Coronary artery (tissue), 2 donors: ENCODE results near the gene PCYOX1L.

ENCODE experiments used
- DNase-seq: peaks from one replicate; pipeline ENCODE4 v3.0.0-alpha.2; 2017; ENCODE audit warnings: low spot score
- H3K27ac ChIP-seq, 2 donors: fragments of 200-600 bp; sonication (generic); one replicate each; pipeline ENCODE4 v1.5.1; 2016 to 2019
- H3K4me3 ChIP-seq: fragments of 200-600 bp; sonication (generic); 2 replicates; pipeline ENCODE4 v1.5.1; 2016; ENCODE audit warnings: mild to moderate bottlenecking, moderate library complexity
- CTCF ChIP-seq: fragments of 200-600 bp; sonication (generic); IDR thresholded peaks from one replicate; pipeline ENCODE4 v1.5.1; 2019; ENCODE audit warnings: antibody characterized with exemption

The PCYOX1L gene

DNA sequence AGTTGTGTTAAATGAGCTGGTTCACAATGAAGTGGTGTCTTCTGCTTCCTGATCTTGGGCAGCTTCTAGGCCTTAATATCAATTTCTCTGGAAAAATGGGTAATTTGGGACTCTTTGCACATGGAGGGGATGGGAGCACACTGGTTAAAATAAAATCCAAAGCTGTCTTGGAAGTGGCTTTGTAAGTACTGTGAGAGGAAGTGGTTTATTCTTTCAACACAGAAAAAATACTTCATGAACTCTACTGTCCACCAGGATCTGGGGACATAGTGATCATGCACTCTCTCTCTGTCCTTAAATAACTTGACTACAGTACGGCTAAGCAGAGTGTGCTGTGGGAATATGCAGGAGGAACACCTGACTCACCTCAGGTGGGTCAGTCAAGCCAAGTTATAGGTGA lies 2.4 kb downstream of the PCYOX1L start:
- no peak for DNase-seq
- TF ChIP-seq CTCF: no peak
- no peak overlapping the region for H3K27ac ChIP-seq
- no peak overlapping the region for H3K4me3 ChIP-seq

DNA sequence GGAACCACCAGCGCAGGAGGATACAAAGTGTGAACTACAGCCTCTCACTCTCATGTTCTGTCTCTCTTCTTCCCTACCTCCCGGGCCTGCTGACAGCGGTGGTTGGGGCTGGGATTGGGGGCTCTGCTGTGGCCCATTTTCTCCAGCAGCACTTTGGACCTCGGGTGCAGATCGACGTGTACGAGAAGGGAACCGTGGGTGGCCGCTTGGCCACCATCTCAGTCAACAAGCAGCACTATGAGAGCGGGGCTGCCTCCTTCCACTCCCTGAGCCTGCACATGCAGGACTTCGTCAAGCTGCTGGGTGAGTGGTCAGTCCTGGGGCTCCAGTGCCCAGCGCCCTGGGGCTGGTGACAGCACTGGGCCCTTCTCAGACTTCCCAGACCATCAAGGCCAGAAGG lies 4.7 kb downstream of the PCYOX1L start:
- Histone ChIP-seq H3K4me3 (no peak overlapping the region), H3K27ac (no peak overlapping the region)
- no peak for TF ChIP-seq CTCF
- DNase-seq: no peak

DNA sequence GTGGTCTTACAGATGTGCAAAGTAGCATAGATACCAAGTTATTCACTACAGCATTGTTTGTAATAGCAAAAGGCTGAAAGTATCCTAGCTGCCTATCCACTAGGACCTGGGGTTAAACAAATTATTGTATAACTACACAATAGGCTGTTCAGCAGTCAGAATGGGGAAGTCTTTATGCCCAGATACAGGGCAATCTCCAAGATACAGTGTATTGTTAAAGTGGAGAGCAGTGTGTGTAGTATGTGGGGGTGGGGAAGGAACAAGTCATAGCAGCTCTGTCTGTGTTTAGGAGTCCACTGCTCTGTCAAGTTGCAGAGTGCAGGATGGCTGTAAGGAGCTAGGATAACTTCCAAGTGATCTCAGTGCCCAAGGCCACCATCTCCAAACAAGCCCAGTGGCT lies 5.5 kb downstream of the PCYOX1L start:
- DNase-seq: no peak

DNA sequence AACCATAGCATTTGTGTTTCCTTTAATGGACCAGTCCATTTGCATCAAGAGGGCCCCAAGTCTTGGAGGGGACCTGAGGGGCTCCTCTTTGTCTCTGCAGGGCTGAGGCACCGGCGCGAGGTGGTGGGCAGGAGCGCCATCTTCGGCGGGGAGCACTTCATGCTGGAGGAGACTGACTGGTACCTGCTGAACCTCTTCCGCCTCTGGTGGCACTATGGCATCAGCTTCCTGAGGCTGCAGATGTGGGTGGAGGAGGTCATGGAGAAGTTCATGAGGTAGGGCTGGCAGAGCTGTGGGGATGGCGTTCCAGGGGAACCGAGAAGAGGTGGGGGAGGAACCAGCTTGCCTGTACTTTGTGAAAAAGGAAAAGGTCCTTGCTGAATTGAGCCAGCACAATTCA lies 6.1 kb downstream of the PCYOX1L start:
- Histone ChIP-seq H3K4me3 (no peak overlapping the region), H3K27ac (no peak overlapping the region)
- TF ChIP-seq CTCF: no peak
- DNase-seq: no peak

More for the DNA sequence above, 5.5 kb downstream of the PCYOX1L start:
- TF ChIP-seq CTCF: no peak
- Histone ChIP-seq H3K4me3 (no peak overlapping the region), H3K27ac (no peak overlapping the region)

DNA sequence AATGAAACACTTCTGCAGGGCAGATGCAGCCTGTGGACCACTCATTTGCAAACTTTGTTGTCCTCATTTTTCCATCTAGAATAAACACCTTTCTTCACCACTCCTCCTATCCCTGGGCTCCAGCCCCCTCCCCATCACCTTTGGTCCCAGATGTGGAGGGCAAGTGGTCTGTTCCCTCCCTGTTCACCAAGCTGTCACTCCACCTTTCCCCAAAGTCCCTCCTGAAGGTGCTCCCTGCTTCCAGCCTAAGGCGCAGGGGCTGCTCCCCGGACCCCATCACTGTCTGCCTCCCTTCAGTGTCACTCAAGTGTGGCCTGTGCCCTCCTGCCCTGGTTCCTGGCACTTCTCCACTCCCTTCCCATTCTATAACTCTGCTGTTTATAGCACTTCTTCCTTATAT lies 6.9 kb downstream of the PCYOX1L start:
- no peak for DNase-seq

DNA sequence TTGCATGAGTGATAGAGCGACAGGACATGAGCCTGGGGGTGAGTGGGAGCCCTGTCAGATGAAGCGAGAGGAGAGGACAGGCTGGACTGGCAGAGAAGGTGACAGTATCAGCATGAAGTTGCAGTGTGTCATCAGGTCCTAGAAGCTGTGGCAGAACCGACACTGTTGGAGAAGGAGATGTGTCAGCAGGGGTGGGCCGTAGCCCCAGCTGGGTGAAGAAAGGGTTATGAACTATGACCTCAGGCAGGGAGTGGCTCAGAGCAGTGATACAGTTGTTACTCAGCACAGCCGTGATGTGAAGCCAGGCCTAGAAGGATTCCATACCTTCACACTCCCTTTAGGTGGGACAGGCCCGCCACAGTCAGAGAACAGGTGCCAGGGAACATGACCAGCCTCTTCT lies 7.6 kb downstream of the PCYOX1L start:
- no peak for DNase-seq
- TF ChIP-seq CTCF: no peak
- Histone ChIP-seq H3K27ac (no peak overlapping the region), H3K4me3 (no peak overlapping the region)

More for the DNA sequence above, 6.9 kb downstream of the PCYOX1L start:
- Histone ChIP-seq H3K27ac (no peak overlapping the region), H3K4me3 (no peak overlapping the region)
- no peak for TF ChIP-seq CTCF

DNA sequence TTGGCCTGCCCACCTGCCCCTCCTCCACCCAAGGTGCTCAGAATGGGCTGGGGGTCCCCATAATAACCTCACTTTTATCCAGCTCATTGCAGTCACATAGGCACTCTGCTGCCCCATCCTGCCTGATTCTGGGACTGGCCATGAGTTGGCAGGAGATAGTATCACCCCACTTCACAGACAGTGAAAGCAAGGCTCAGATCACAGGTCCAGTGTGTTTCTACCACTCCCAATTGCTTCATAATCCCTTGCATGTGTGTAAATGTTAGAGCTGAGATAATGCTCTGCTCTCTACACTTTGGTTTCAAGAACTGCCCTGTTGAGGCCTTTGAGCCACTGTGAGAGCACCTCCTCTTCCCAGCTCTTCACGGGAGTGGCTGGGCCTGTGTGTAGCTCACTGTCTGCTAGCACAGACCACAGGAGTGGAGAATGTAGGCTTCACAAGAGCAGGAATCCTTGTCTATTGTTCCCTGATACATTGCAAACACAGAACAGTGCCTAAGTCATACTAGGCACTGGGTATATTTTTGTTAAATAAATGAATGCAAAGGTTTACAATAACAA lies 8.4 kb downstream of the PCYOX1L start:
- no peak for TF ChIP-seq CTCF
- Histone ChIP-seq H3K4me3 (no peak overlapping the region), H3K27ac (no peak overlapping the region)
- DNase-seq: no peak
